Activated CD4-positive, alpha-beta memory T cell treated with anti-CD3 and anti-CD28 coated beads for 36 hours (primary cell): ENCODE measurements around the gene LASP1. TPM values are rescaled to one million over a fixed set of nuclear protein-coding genes. Genes with fewer than 3 reads are reported as not detected.
"Not testable (repeated sequence)": the region's sequence is repeated elsewhere in the genome, so short reads cannot be mapped to it uniquely, and the experiment has no call there.

Experiments
- CTCF ChIA-PET: fragments of 350-600 bp; sonication (Branson Sonifier 250); formaldehyde crosslinking; loops from one replicate; lab custom pipeline; 2021; ENCODE audit warnings: antibody characterized with exemption, inconsistent platforms; lab: Charles Lee
- POLR2A ChIA-PET: fragments of 350-600 bp; sonication (Branson Sonifier 250); formaldehyde crosslinking; loops from one replicate; lab custom pipeline; 2021; ENCODE audit warnings: antibody characterized with exemption; lab: Charles Lee
- DNase-seq: peaks from one replicate; pipeline ENCODE4 v3.0.0-alpha.2; 2020
- H3K27ac Mint-ChIP-seq: one replicate; pipeline ENCODE4 v1.8.0; 2021; ENCODE audit warnings: mixed read lengths
- H3K27me3 Mint-ChIP-seq: one replicate; pipeline ENCODE4 v1.8.0; 2021; ENCODE audit warnings: mixed read lengths
- H3K36me3 Mint-ChIP-seq: one replicate; pipeline ENCODE4 v1.8.0; 2021; ENCODE audit warnings: mixed read lengths
- H3K4me1 Mint-ChIP-seq: one replicate; pipeline ENCODE4 v1.8.0; 2021; ENCODE audit warnings: low read depth, mixed read lengths
- H3K4me3 Mint-ChIP-seq: one replicate; pipeline ENCODE4 v1.8.0; 2021; ENCODE audit warnings: mild to moderate bottlenecking, mixed read lengths
- H3K9me3 Mint-ChIP-seq: one replicate; pipeline ENCODE4 v1.8.0; 2021; ENCODE audit warnings: mixed read lengths
- intact Hi-C: fragments of 100-400 bp; cut with micrococcal nuclease; formaldehyde crosslinking; loops from one replicate; pipeline ENCODE4 v1.15.1; 2023
- total RNA-seq, 2 experiments: library from RNA; stranded (reverse); gene quantifications; one replicate each; pipeline ENCODE4 v1.2.3, GENCODE V29; 2021

The LASP1 gene
- total RNA-seq, 2 experiments from 2014 or later, result 134 to 139 TPM

GRCh38 chr17:38943607-38944006 is 73.7 kb downstream of the LASP1 start:
- peak; percentile 51 for DNase-seq
- intact Hi-C loops, result loop anchor here (10.0 kb wide), 1 partner anchor 49 kb away; no protein-coding TSS in a partner anchor
- H3K27ac Mint-ChIP-seq, result peak overlapping the region; percentile 18

GRCh38 chr17:38947189-38947588 is 77.3 kb downstream of the LASP1 start:
- intact Hi-C loops, result loop anchor here (10.0 kb wide), 1 partner anchor 52 kb away; no protein-coding TSS in a partner anchor
- Mint-ChIP-seq H3K4me1 (no peaks in the 10 kb centered on the region), H3K27me3 (no peaks in the 10 kb centered on the region), H3K9me3 (no peaks in the 10 kb centered on the region), H3K36me3 (no peaks in the 10 kb centered on the region), H3K4me3 (no peak overlapping the region), H3K27ac (no peak overlapping the region)
- ChIA-PET POLR2A (no interaction called here), CTCF (interaction anchor here (1.0 to 1.1 kb wide), 3 partner anchors 23 to 206 kb away, joined by 4 to 5 read pairs (median 5); no protein-coding TSS in a partner anchor)
- no peak for DNase-seq

More at GRCh38 chr17:38943607-38944006, 73.7 kb downstream of the LASP1 start:
- Mint-ChIP-seq H3K4me3 (no peak overlapping the region), H3K4me1 (no peaks in the 10 kb centered on the region), H3K27me3 (no peaks in the 10 kb centered on the region), H3K36me3 (no peaks in the 10 kb centered on the region), H3K9me3 (no peaks in the 10 kb centered on the region)
- POLR2A ChIA-PET, result no interaction called here
- CTCF ChIA-PET, result interaction anchor here (0.7 kb wide), 1 partner anchor 19 kb away, joined by 3 read pairs; no protein-coding TSS in a partner anchor

GRCh38 chr17:38953800-38954199 is 83.9 kb downstream of the LASP1 start:
- H3K36me3 Mint-ChIP-seq, POLR2A ChIA-PET, H3K4me3 Mint-ChIP-seq, H3K4me1 Mint-ChIP-seq, H3K9me3 Mint-ChIP-seq, intact Hi-C loops, H3K27ac Mint-ChIP-seq, H3K27me3 Mint-ChIP-seq, DNase-seq, CTCF ChIA-PET: not testable (repeated sequence)

GRCh38 chr17:38958326-38958725 is 88.5 kb downstream of the LASP1 start:
- ChIA-PET CTCF (interaction anchor here (0.8 kb wide), 1 partner anchor 195 kb away, joined by 3 read pairs; no protein-coding TSS in a partner anchor), POLR2A (no interaction called here)
- Mint-ChIP-seq H3K9me3 (no peaks in the 10 kb centered on the region), H3K4me1 (peaks cover 14% of the 10 kb centered on the region), H3K27ac (no peak overlapping the region), H3K4me3 (no peak overlapping the region), H3K36me3 (no peaks in the 10 kb centered on the region), H3K27me3 (no peaks in the 10 kb centered on the region)
- no peak for DNase-seq
- intact Hi-C loops, result no loop called here

- Mint-ChIP-seq H3K9me3 (no peaks in the 10 kb centered on the region), H3K4me3 (no peak overlapping the region), H3K36me3 (no peaks in the 10 kb centered on the region), H3K27me3 (no peaks in the 10 kb centered on the region), H3K27ac (no peak overlapping the region), H3K4me1 (peaks cover 14% of the 10 kb centered on the region)
- ChIA-PET CTCF (interaction anchor here (0.8 kb wide), 1 partner anchor 195 kb away, joined by 3 read pairs; no protein-coding TSS in a partner anchor), POLR2A (interaction anchor here (0.6 kb wide), 1 partner anchor 428 kb away, joined by 4 read pairs; no protein-coding TSS in a partner anchor)
- no peak for DNase-seq
- intact Hi-C loops, result no loop called here
These were observed 88.9 kb downstream of the LASP1 start for GRCh38 chr17:38958756-38959155.

- DNase-seq, result no peak
- ChIA-PET POLR2A (no interaction called here), CTCF (interaction anchor here (0.7 to 1.7 kb wide), 2 partner anchors 23 to 215 kb away, joined by 3 to 6 read pairs; no protein-coding TSS in a partner anchor)
- Mint-ChIP-seq H3K36me3 (no peaks in the 10 kb centered on the region), H3K4me3 (no peak overlapping the region), H3K27me3 (no peaks in the 10 kb centered on the region), H3K9me3 (no peaks in the 10 kb centered on the region), H3K4me1 (peaks cover 14% of the 10 kb centered on the region), H3K27ac (no peak overlapping the region)
- intact Hi-C loops, result no loop called here
These were observed 89.7 kb downstream of the LASP1 start for GRCh38 chr17:38959508-38959907.

- POLR2A ChIA-PET, result no interaction called here
- CTCF ChIA-PET, result interaction anchor here (0.6 to 1.7 kb wide), 4 partner anchors 22 to 1579 kb away, joined by 3 to 6 read pairs (median 3); no protein-coding TSS in a partner anchor
These were observed 90.5 kb downstream of the LASP1 start for GRCh38 chr17:38960402-38960801.

GRCh38 chr17:38961413-38961812 is 91.6 kb downstream of the LASP1 start:
- H3K4me1 Mint-ChIP-seq, result peaks cover 14% of the 10 kb centered on the region
- no peak for DNase-seq
- POLR2A ChIA-PET, result no interaction called here
- H3K4me3 Mint-ChIP-seq, result no peak overlapping the region
- CTCF ChIA-PET, result no interaction called here
- no peaks in the 10 kb centered on the region for H3K9me3 Mint-ChIP-seq
- no peaks in the 10 kb centered on the region for H3K27me3 Mint-ChIP-seq
- intact Hi-C loops, result no loop called here
- no peaks in the 10 kb centered on the region for H3K36me3 Mint-ChIP-seq
- H3K27ac Mint-ChIP-seq, result no peak overlapping the region

More at GRCh38 chr17:38960402-38960801, 90.5 kb downstream of the LASP1 start:
- DNase-seq, result peak; percentile 19
- Mint-ChIP-seq H3K9me3 (no peaks in the 10 kb centered on the region), H3K4me1 (peaks cover 14% of the 10 kb centered on the region), H3K36me3 (no peaks in the 10 kb centered on the region), H3K27ac (peak overlapping the region; percentile 38), H3K27me3 (no peaks in the 10 kb centered on the region), H3K4me3 (peak overlapping the region; percentile 8)
- intact Hi-C loops, result no loop called here

- peak; percentile 91 for DNase-seq
- Mint-ChIP-seq H3K9me3 (no peaks in the 10 kb centered on the region), H3K4me3 (peak within 1 kb of the TSS; percentile 73), H3K27ac (peak within 1 kb of the TSS; percentile 77), H3K36me3 (no peaks in the 10 kb centered on the region), H3K4me1 (peaks cover 13% of the 10 kb centered on the region), H3K27me3 (no peaks in the 10 kb centered on the region)
- ChIA-PET CTCF (interaction anchor here (1.4 to 3.1 kb wide), 3 partner anchors 16 to 197 kb away, joined by 4 to 17 read pairs (median 5); no protein-coding TSS in a partner anchor), POLR2A (interaction anchor here (1.1 kb wide), 1 partner anchor 113 kb away, joined by 3 read pairs; no protein-coding TSS in a partner anchor)
- intact Hi-C loops, result loop anchor here (5.0 kb wide), 2 partner anchors 95 to 185 kb away; partner anchors contain the start of genes LASP1 and PLXDC1
These were observed 97.5 kb downstream of the LASP1 start, which contains the start of gene FBXO47 for GRCh38 chr17:38967290-38967738. FBXO47 (minus strand) TSS chr17:38967403; CDS start chr17:38963025, 4,378 bp downstream.

GRCh38 chr17:38969281-38969680 is 99.4 kb downstream of the LASP1 start:
- Mint-ChIP-seq H3K9me3 (no peaks in the 10 kb centered on the region), H3K27ac (no peak overlapping the region), H3K36me3 (no peaks in the 10 kb centered on the region), H3K4me3 (no peak overlapping the region), H3K27me3 (no peaks in the 10 kb centered on the region), H3K4me1 (peaks cover 13% of the 10 kb centered on the region)
- intact Hi-C loops, result loop anchor here (5.0 kb wide), 2 partner anchors 97 to 183 kb away; partner anchors contain the start of genes LASP1 and PLXDC1
- DNase-seq, result no peak
- CTCF ChIA-PET, result interaction anchor here (3.1 kb wide), 1 partner anchor 14 kb away, joined by 17 read pairs; no protein-coding TSS in a partner anchor
- POLR2A ChIA-PET, result no interaction called here

GRCh38 chr17:38970128-38970527 is 100.3 kb downstream of the LASP1 start:
- intact Hi-C loops, result no loop called here
- CTCF ChIA-PET, result interaction anchor here (2.7 kb wide), 1 partner anchor 13 kb away, joined by 12 read pairs; no protein-coding TSS in a partner anchor
- Mint-ChIP-seq H3K4me3 (no peak overlapping the region), H3K27ac (no peak overlapping the region), H3K36me3 (no peaks in the 10 kb centered on the region), H3K9me3 (no peaks in the 10 kb centered on the region), H3K4me1 (peaks cover 13% of the 10 kb centered on the region), H3K27me3 (no peaks in the 10 kb centered on the region)
- POLR2A ChIA-PET, result no interaction called here
- no peak for DNase-seq

- POLR2A ChIA-PET, result no interaction called here
- Mint-ChIP-seq H3K4me3 (no peak overlapping the region), H3K4me1 (peaks cover 15% of the 10 kb centered on the region), H3K27me3 (no peaks in the 10 kb centered on the region), H3K36me3 (no peaks in the 10 kb centered on the region), H3K27ac (no peak overlapping the region), H3K9me3 (no peaks in the 10 kb centered on the region)
- no peak for DNase-seq
- intact Hi-C loops, result no loop called here
- CTCF ChIA-PET, result interaction anchor here (2.7 kb wide), 1 partner anchor 12 kb away, joined by 12 read pairs; no protein-coding TSS in a partner anchor
These were observed 100.9 kb downstream of the LASP1 start for GRCh38 chr17:38970804-38971203.
